Gastroesophageal sphincter (tissue), 3 donors: ENCODE measurements around the gene NCF2.

Source experiments
- POLR2A ChIP-seq, 2 donors: fragments of 450-650 bp; IDR thresholded peaks; one replicate each; pipeline ENCODE4 v1.6.1; 2017; ENCODE audit warnings: antibody characterized with exemption in 2 of 2, mild to moderate bottlenecking in 2 of 2, moderate library complexity in 1 of 2
- TF ChIP-seq, protein P1 (sequence below), 4 experiments: fragments of 200-600 bp in 2 of 4; fragments of 450-650 bp in 2 of 4; sonication (generic) in 1 of 4; IDR thresholded peaks; one replicate each; pipeline ENCODE4 v1.5.1; 2017 to 2019; ENCODE audit warnings: antibody characterized with exemption in 4 of 4, mild to moderate bottlenecking in 2 of 4, moderate library complexity in 2 of 4

DNA sequence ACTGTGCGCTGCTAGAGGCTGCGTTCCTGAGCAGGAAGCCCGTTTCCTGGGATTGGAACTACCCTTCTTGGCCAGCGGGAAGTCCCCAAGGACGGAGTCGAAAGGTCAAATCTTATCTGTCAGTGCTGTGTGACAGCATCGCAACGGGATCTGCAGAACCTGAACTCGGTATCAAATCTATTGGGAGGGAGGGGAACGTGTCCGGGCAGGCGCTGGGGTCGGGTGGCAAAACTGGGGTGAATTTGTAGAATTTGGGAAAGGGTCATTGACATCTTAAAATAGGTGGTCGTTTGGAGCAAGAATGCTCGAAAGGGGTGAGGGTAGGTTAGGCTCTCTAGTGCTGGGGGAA, 46.0 kb upstream of the NCF2 start:
- TF ChIP-seq, protein P1, sequence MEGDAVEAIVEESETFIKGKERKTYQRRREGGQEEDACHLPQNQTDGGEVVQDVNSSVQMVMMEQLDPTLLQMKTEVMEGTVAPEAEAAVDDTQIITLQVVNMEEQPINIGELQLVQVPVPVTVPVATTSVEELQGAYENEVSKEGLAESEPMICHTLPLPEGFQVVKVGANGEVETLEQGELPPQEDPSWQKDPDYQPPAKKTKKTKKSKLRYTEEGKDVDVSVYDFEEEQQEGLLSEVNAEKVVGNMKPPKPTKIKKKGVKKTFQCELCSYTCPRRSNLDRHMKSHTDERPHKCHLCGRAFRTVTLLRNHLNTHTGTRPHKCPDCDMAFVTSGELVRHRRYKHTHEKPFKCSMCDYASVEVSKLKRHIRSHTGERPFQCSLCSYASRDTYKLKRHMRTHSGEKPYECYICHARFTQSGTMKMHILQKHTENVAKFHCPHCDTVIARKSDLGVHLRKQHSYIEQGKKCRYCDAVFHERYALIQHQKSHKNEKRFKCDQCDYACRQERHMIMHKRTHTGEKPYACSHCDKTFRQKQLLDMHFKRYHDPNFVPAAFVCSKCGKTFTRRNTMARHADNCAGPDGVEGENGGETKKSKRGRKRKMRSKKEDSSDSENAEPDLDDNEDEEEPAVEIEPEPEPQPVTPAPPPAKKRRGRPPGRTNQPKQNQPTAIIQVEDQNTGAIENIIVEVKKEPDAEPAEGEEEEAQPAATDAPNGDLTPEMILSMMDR (IDR thresholded peaks at IDR 0.05): no peak
- no peak for TF ChIP-seq POLR2A (IDR thresholded peaks at IDR 0.05)
